Osteoblast (primary cell): Measurements from ENCODE around the gene MRGPRE. TPM values are rescaled to one million over a fixed set of nuclear protein-coding genes. Genes with fewer than 3 reads are reported as not detected.

ENCODE experiments used
- DNase-seq: peaks from one replicate; pipeline ENCODE4 v3.0.0; 2011; ENCODE audit warnings: low spot score, mixed read lengths; ENCODE audit not compliant: insufficient read length; ENCODE audit errors: missing footprints
- H2AFZ ChIP-seq: 2 replicates; pipeline ENCODE4 v1.6.0; 2011; ENCODE audit warnings: mild to moderate bottlenecking, low read length
- H3K27ac ChIP-seq: 2 replicates; pipeline ENCODE4 v1.5.1; 2011; ENCODE audit warnings: mild to moderate bottlenecking, low read depth, low read length, moderate library complexity
- H3K27me3 ChIP-seq: 2 replicates; pipeline ENCODE4 v1.6.0; 2012; ENCODE audit warnings: mild to moderate bottlenecking, control low read depth, inconsistent platforms, low read length, moderate library complexity; ENCODE audit not compliant: insufficient read depth
- H3K36me3 ChIP-seq: 2 replicates; pipeline ENCODE4 v1.5.1; 2011; ENCODE audit warnings: mild to moderate bottlenecking, low read length, control low read depth, moderate library complexity; ENCODE audit not compliant: insufficient read depth
- H3K4me1 ChIP-seq: 2 replicates; pipeline ENCODE4 v1.5.1; 2011; ENCODE audit warnings: mild to moderate bottlenecking, low read length, control low read depth, moderate library complexity; ENCODE audit not compliant: insufficient read depth
- H3K4me2 ChIP-seq: 2 replicates; pipeline ENCODE4 v1.6.0; 2011; ENCODE audit warnings: mild to moderate bottlenecking, low read length; ENCODE audit not compliant: insufficient read depth
- H3K4me3 ChIP-seq: fragments of 200-600 bp; sonication (generic); 3 replicates; pipeline ENCODE4 v1.5.1; 2012; ENCODE audit warnings: mild to moderate bottlenecking, low read length, inconsistent platforms; ENCODE audit not compliant: insufficient read depth
- H3K79me2 ChIP-seq: 2 replicates; pipeline ENCODE4 v1.6.0; 2012; ENCODE audit warnings: mild to moderate bottlenecking, low read length, control low read depth, inconsistent platforms; ENCODE audit not compliant: insufficient read depth
- H3K9me3 ChIP-seq: 2 replicates; pipeline ENCODE4 v1.5.1; 2011; ENCODE audit warnings: low read depth, low read length, control low read depth
- H4K20me1 ChIP-seq: 2 replicates; pipeline ENCODE4 v1.6.0; 2012; ENCODE audit warnings: mild to moderate bottlenecking, low read length, control low read depth; ENCODE audit not compliant: insufficient read depth
- total RNA-seq: library from RNA; depleted of rRNA; stranded (reverse); fragments of >200 nt; gene quantifications from 2 replicates; pipeline ENCODE4 v1.2.3, GENCODE V29; 2012
- TF ChIP-seq, protein P1 (sequence below): IDR thresholded peaks from 2 replicates; pipeline ENCODE4 v1.5.1; 2011; ENCODE audit warnings: mild to moderate bottlenecking, low read depth, low read length, moderate library complexity; ENCODE audit errors: extremely low read depth

Gene MRGPRE
- total RNA-seq, 1 donor: under 0.01 TPM

GRCh38 chr11:3182462-3182852 is 49.8 kb downstream of the MRGPRE start:
- TF ChIP-seq, protein P1, sequence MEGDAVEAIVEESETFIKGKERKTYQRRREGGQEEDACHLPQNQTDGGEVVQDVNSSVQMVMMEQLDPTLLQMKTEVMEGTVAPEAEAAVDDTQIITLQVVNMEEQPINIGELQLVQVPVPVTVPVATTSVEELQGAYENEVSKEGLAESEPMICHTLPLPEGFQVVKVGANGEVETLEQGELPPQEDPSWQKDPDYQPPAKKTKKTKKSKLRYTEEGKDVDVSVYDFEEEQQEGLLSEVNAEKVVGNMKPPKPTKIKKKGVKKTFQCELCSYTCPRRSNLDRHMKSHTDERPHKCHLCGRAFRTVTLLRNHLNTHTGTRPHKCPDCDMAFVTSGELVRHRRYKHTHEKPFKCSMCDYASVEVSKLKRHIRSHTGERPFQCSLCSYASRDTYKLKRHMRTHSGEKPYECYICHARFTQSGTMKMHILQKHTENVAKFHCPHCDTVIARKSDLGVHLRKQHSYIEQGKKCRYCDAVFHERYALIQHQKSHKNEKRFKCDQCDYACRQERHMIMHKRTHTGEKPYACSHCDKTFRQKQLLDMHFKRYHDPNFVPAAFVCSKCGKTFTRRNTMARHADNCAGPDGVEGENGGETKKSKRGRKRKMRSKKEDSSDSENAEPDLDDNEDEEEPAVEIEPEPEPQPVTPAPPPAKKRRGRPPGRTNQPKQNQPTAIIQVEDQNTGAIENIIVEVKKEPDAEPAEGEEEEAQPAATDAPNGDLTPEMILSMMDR: no peak
- Histone ChIP-seq H3K27ac (no peak overlapping the region), H3K4me2 (no peak overlapping the region), H2AFZ (no peak overlapping the region), H3K4me1 (peaks cover 10% of the 10 kb centered on the region), H3K9me3 (no peaks in the 10 kb centered on the region), H3K27me3 (no peaks in the 10 kb centered on the region), H3K4me3 (no peak overlapping the region), H3K36me3 (no peaks in the 10 kb centered on the region), H3K79me2 (no peaks in the 10 kb centered on the region), H4K20me1 (no peaks in the 10 kb centered on the region)
- DNase-seq: peak; percentile 15

GRCh38 chr11:3181725-3182461 is 50.3 kb downstream of the MRGPRE start:
- H3K27ac ChIP-seq: no peak overlapping the region
- no peak overlapping the region for H3K4me2 ChIP-seq
- TF ChIP-seq, protein P1: no peak
- no peaks in the 10 kb centered on the region for H4K20me1 ChIP-seq
- peaks cover 10% of the 10 kb centered on the region for H3K4me1 ChIP-seq
- H3K4me3 ChIP-seq: no peak overlapping the region
- H3K36me3 ChIP-seq: no peaks in the 10 kb centered on the region
- H3K9me3 ChIP-seq: no peaks in the 10 kb centered on the region
- H3K27me3 ChIP-seq: no peaks in the 10 kb centered on the region
- peak; percentile 30 for DNase-seq
- H3K79me2 ChIP-seq: no peaks in the 10 kb centered on the region
- no peak overlapping the region for H2AFZ ChIP-seq

DNA sequence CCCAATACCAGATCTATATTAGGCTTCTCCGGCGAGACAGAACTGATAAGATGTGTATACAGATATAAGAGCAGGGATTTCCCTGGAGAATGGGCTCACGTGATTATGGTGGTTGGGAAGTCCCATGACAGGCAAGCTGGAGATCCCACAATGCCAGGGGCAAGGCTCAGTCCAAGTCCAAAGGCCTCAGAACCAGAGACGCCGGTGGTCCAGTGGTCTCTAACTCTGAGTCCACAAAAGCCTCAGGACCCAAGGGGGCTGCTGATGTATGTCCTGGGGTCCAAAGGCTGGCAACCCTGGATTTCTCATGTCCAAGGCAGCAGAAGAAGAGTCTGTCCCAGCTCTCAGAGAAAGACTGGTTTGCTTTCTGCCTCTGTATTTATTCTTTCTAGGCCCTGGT is 51.3 kb downstream of the MRGPRE start:
- Histone ChIP-seq H3K4me1 (peaks cover 10% of the 10 kb centered on the region), H3K27ac (no peak overlapping the region), H3K4me3 (no peak overlapping the region), H3K36me3 (no peaks in the 10 kb centered on the region), H3K9me3 (peaks cover 6% of the 10 kb centered on the region), H3K79me2 (no peaks in the 10 kb centered on the region), H3K4me2 (no peak overlapping the region), H4K20me1 (no peaks in the 10 kb centered on the region), H2AFZ (no peak overlapping the region), H3K27me3 (no peaks in the 10 kb centered on the region)
- TF ChIP-seq, protein P1: no peak
- peak; percentile 10 for DNase-seq

GRCh38 chr11:3178349-3178748 is 53.9 kb downstream of the MRGPRE start:
- Histone ChIP-seq H3K79me2 (no peaks in the 10 kb centered on the region), H3K36me3 (no peaks in the 10 kb centered on the region), H3K27me3 (no peaks in the 10 kb centered on the region), H3K4me1 (peaks cover 10% of the 10 kb centered on the region), H3K27ac (peak overlapping the region; percentile 83), H3K4me3 (peak overlapping the region; percentile 16), H3K9me3 (peaks cover 6% of the 10 kb centered on the region), H2AFZ (peak overlapping the region; percentile 57), H4K20me1 (no peaks in the 10 kb centered on the region), H3K4me2 (peak overlapping the region; percentile 44)
- peak; percentile 22 for DNase-seq
- TF ChIP-seq, protein P1: no peak
